Upper lobe of left lung (tissue), 6 donors: ENCODE data around the gene RAVER2. TPM values are rescaled to one million over a fixed set of nuclear protein-coding genes. Genes with fewer than 3 reads are reported as not detected.

Experiments
- ATAC-seq, 2 donors: fragments of 200-7000 bp; cut with Tn5 transposase; one replicate each; pipeline ENCODE4 v1.9.1; 2022; ENCODE audit warnings: mild to moderate bottlenecking in 2 of 2, moderate library complexity in 2 of 2; ENCODE audit not compliant: low FRiP score in 2 of 2
- DNase-seq, 2 donors: peaks; one replicate each; pipeline ENCODE4 v3.0.0-alpha.2; 2019 to 2020
- H3K27ac ChIP-seq, 4 donors: fragments of 200-600 bp; sonication (generic); one replicate each; pipeline ENCODE4 v1.5.1; 2016 to 2019
- H3K27me3 ChIP-seq, 4 donors: fragments of 200-600 bp; sonication (generic); one replicate each; pipeline ENCODE4 v1.5.1; 2017 to 2019
- H3K36me3 ChIP-seq, 4 donors: fragments of 200-600 bp; sonication (generic); one replicate each; pipeline ENCODE4 v1.5.1; 2016 to 2019
- H3K4me1 ChIP-seq, 4 donors: fragments of 200-600 bp; sonication (generic); one replicate each; pipeline ENCODE4 v1.5.1; 2018 to 2019
- H3K4me3 ChIP-seq, 4 donors: fragments of 200-600 bp; sonication (generic); one replicate each; pipeline ENCODE4 v1.5.1; 2017 to 2019; ENCODE audit warnings: mild to moderate bottlenecking in 2 of 4, moderate library complexity in 1 of 4
- H3K9me3 ChIP-seq, 4 donors: fragments of 200-600 bp; sonication (generic); one replicate each; pipeline ENCODE4 v1.5.1; 2018 to 2019
- EP300 ChIP-seq, 4 donors: sonication (generic); formaldehyde crosslinking; IDR thresholded peaks; one replicate each; pipeline ENCODE4 v1.5.1; 2017; ENCODE audit warnings: antibody characterized with exemption in 4 of 4, control low read depth in 2 of 4
- POLR2A ChIP-seq, 4 donors: fragments of 450-650 bp; IDR thresholded peaks; one replicate each; pipeline ENCODE4 v1.5.1; 2016 to 2017; ENCODE audit warnings: antibody characterized with exemption in 4 of 4, mild to moderate bottlenecking in 2 of 4
- POLR2AphosphoS5 ChIP-seq, 2 donors: sonication (generic); formaldehyde crosslinking; IDR thresholded peaks; one replicate each; pipeline ENCODE4 v1.5.1; 2017; ENCODE audit warnings: antibody characterized with exemption in 2 of 2
- WGBS, 2 donors: methylation state at CpG; one replicate each; pipeline ENCODE4 v1.1.5; 2017 to 2018; 5-methylcytosine and 5-hydroxymethylcytosine counted together
- total RNA-seq, 6 donors: library from RNA; depleted of rRNA in 4 of 6; stranded (reverse); fragments of >200 nt in 4 of 6; gene quantifications; one replicate each; pipeline versions ENCODE4 v1.1.0 to v1.2.1, GENCODE V29; 2016 to 2021
- TF ChIP-seq, protein P1 (sequence below), 6 experiments: fragments of 450-650 bp in 4 of 6; fragments of 200-600 bp in 2 of 6; sonication (generic) in 2 of 6; IDR thresholded peaks; one replicate each; pipeline ENCODE4 v1.5.1; 2016 to 2019; ENCODE audit warnings: antibody characterized with exemption in 6 of 6
- donor health status: DM: no; HTN: no; CAD: no; lungs with moderate emphysema.
- donor health status: DM: no; HTN: yes; CAD: no; lungs with severe emphysema.

Gene RAVER2
- total RNA-seq, 6 donors from 2014 or later, result 7.3 to 15.0 (median 9.1) TPM

DNA sequence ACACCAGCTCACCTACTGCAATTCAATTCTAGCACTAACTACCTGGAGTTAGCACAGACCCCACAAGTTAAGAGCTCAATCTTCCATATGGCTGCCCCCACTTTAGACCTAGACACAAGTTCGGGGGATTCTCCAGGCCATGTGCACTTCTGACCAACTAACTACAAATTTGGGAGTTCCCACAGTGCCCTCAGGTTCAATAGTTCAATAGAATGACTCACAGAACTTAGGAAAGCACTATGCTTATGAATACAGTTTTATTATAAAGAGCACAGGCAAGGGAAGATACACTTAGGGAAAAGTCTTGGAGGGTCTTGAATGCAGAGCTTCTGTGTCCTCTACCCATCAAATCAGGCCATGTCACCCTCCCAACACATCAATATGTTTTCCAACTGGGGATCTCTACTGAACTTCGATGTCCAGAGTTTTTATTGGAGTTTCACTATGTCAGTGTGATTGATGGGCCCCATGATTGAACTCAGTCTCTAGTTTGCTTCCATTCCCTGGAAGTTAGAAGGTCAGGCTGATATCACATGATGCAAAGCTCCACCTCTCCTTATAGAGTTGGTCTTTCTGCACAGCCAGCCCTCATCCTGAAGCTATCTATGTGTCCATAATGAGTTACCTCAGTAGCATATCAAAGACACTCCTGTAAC lies 46.1 kb downstream of the RAVER2 start:
- Histone ChIP-seq H3K4me1 (no peaks in the 10 kb centered on the region), H3K36me3 (peaks cover 0 to 8% (median 0%) of the 10 kb centered on the region in 4 donors), H3K27me3 (no peaks in the 10 kb centered on the region), H3K27ac (no peak overlapping the region), H3K9me3 (peaks cover 0 to 11% (median 7%) of the 10 kb centered on the region in 4 donors), H3K4me3 (no peak overlapping the region)
- WGBS, 2 donors, result 91 to 100% methylated on average over 2 of the region's 2 CpGs
- ATAC-seq, result no peak
- TF ChIP-seq POLR2A (IDR thresholded peaks at IDR 0.05) (no peak), EP300 (IDR thresholded peaks at IDR 0.05) (no peak), POLR2AphosphoS5 (IDR thresholded peaks at IDR 0.05) (no peak)
- TF ChIP-seq, protein P1, sequence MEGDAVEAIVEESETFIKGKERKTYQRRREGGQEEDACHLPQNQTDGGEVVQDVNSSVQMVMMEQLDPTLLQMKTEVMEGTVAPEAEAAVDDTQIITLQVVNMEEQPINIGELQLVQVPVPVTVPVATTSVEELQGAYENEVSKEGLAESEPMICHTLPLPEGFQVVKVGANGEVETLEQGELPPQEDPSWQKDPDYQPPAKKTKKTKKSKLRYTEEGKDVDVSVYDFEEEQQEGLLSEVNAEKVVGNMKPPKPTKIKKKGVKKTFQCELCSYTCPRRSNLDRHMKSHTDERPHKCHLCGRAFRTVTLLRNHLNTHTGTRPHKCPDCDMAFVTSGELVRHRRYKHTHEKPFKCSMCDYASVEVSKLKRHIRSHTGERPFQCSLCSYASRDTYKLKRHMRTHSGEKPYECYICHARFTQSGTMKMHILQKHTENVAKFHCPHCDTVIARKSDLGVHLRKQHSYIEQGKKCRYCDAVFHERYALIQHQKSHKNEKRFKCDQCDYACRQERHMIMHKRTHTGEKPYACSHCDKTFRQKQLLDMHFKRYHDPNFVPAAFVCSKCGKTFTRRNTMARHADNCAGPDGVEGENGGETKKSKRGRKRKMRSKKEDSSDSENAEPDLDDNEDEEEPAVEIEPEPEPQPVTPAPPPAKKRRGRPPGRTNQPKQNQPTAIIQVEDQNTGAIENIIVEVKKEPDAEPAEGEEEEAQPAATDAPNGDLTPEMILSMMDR (IDR thresholded peaks at IDR 0.05), result no peak
- no peak for DNase-seq

DNA sequence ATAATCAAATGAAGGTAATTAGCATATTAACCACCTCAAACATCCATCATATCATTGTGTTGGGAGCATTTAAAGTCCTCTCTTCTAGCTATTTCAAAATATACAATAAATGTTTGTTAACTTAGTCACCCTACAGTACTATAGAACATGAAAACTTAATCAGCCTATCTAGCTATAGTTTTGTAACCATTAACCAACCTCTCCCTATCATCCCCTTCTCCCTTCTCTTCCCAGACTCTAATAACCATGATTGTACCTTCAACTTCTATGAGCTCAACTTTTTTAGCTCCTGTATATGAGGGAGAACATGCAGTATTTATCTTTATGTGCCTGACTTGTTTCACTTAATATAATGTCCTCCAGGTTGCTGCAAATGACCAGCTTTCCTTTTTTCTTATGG lies 54.0 kb downstream of the RAVER2 start:
- DNase-seq (no peak), ATAC-seq (no peak)
- TF ChIP-seq, protein P1 (IDR thresholded peaks at IDR 0.05), result no peak
- TF ChIP-seq POLR2AphosphoS5 (IDR thresholded peaks at IDR 0.05), result no peak
- no peak for TF ChIP-seq POLR2A (IDR thresholded peaks at IDR 0.05)
- TF ChIP-seq EP300 (IDR thresholded peaks at IDR 0.05), result no peak
- H3K4me3 ChIP-seq, result no peak overlapping the region
- no peaks in the 10 kb centered on the region for H3K9me3 ChIP-seq
- no peaks in the 10 kb centered on the region for H3K4me1 ChIP-seq
- H3K36me3 ChIP-seq, result no peaks in the 10 kb centered on the region
- H3K27ac ChIP-seq, result no peak overlapping the region
- H3K27me3 ChIP-seq, result no peaks in the 10 kb centered on the region

DNA sequence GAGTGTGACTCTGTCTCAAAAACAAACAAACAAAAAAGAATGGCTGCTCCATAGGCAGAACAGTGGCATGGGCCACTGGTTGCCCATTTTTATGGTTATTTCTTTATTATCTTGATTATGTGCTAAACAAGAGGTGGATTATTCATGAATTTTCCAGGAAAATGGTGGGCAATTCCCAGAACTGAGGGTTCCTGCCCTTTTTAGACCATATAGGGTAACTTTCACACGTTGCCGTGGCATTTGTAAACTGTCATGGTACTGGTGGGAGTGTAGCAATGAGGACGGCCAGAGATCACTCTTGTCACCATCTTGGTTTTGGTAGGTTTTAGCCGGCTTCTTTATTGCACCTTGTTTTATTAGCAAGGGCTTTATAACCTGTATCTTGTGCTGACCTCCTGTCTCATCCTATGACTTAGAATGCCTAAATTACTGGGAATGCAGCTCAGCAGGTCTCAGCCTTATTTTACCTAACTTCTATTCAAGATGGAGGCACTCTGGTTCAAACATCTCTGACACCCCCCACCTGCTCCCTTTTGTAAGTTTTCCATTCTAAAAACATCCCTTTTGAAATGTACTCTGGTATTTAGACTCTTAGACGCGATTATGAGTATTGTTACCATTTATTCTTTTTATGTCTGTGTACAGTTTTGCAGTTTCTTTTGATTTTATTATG lies 57.1 kb downstream of the RAVER2 start:
- ATAC-seq (no peak), DNase-seq (no peak)
- H3K36me3 ChIP-seq, result no peaks in the 10 kb centered on the region
- no peaks in the 10 kb centered on the region for H3K9me3 ChIP-seq
- H3K27ac ChIP-seq, result no peak overlapping the region
- H3K4me1 ChIP-seq, result no peaks in the 10 kb centered on the region
- no peak for TF ChIP-seq POLR2AphosphoS5 (IDR thresholded peaks at IDR 0.05)
- TF ChIP-seq POLR2A (IDR thresholded peaks at IDR 0.05), result no peak
- TF ChIP-seq EP300 (IDR thresholded peaks at IDR 0.05), result no peak
- TF ChIP-seq, protein P1 (IDR thresholded peaks at IDR 0.05), result no peak
- H3K4me3 ChIP-seq, result no peak overlapping the region
- 92 to 96% methylated on average over 6 of the region's 6 CpGs for WGBS, 2 donors
- H3K27me3 ChIP-seq, result no peaks in the 10 kb centered on the region

DNA sequence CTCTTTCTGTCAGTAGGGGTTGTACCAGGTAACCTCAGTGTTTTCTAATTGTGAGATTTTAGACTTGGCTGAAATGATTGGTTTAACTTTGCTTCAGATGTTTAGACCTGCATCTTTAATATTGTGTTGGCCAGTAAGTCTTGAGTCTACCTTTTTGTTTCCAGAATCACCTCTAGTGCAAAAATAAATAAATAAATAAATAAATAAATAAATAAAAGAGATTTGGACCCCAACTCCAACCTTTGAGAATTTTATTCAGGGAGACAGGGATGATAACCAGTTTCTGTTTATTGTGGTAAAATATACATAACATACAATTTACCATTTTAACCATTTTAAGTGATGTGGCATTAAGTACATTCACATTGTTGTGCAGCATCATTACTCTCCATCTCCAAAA lies 64.4 kb downstream of the RAVER2 start:
- Histone ChIP-seq H3K4me3 (no peak overlapping the region), H3K4me1 (no peaks in the 10 kb centered on the region), H3K36me3 (no peaks in the 10 kb centered on the region), H3K9me3 (no peaks in the 10 kb centered on the region), H3K27ac (no peak overlapping the region), H3K27me3 (no peaks in the 10 kb centered on the region)
- no peak for ATAC-seq
- TF ChIP-seq EP300 (IDR thresholded peaks at IDR 0.05) (no peak), POLR2A (IDR thresholded peaks at IDR 0.05) (no peak), POLR2AphosphoS5 (IDR thresholded peaks at IDR 0.05) (no peak)
- TF ChIP-seq, protein P1 (IDR thresholded peaks at IDR 0.05), result no peak
- DNase-seq, result no peak

DNA sequence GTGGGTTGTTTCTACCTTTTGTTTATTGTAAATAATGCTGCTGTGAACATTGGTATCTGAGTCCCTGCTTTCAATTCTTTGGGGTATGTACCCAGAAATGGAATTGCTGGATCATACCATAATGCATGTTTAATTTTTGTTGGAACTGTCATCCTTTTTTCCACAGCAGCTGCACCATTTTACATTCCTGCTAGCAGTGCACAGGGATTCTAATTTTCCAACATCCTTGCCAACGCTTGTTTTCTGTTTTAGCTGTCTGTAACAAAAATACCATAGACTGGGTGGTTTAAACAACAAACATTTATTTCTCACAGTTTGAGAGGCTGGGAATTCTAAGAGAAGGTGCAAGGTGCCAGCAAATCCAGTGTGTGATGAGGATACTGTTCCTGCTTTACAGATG lies 65.1 kb downstream of the RAVER2 start:
- DNase-seq, result no peak

More for the DNA sequence above, 65.1 kb downstream of the RAVER2 start:
- no peak overlapping the region for H3K4me3 ChIP-seq
- H3K4me1 ChIP-seq, result no peaks in the 10 kb centered on the region
- H3K27me3 ChIP-seq, result no peaks in the 10 kb centered on the region
- WGBS, 2 donors, result 89 to 92% methylated on average over 1 of the region's 1 CpG
- TF ChIP-seq EP300 (IDR thresholded peaks at IDR 0.05) (no peak), POLR2A (IDR thresholded peaks at IDR 0.05) (no peak), POLR2AphosphoS5 (IDR thresholded peaks at IDR 0.05) (no peak)
- TF ChIP-seq, protein P1 (IDR thresholded peaks at IDR 0.05), result no peak
- no peak for ATAC-seq
- H3K36me3 ChIP-seq, result no peaks in the 10 kb centered on the region
- H3K27ac ChIP-seq, result no peak overlapping the region
- no peaks in the 10 kb centered on the region for H3K9me3 ChIP-seq
